COR-L47 (cell line): ENCODE measurements around the gene KCNJ5.
"Not testable (repeated sequence)": the region's sequence is repeated elsewhere in the genome, so short reads cannot be mapped to it uniquely, and the experiment has no call there.

ENCODE experiments used
- DNase-seq: peaks from one replicate; lab custom pipeline; 2025; lab: John Stamatoyannopoulos, UW

The KCNJ5 gene

DNA sequence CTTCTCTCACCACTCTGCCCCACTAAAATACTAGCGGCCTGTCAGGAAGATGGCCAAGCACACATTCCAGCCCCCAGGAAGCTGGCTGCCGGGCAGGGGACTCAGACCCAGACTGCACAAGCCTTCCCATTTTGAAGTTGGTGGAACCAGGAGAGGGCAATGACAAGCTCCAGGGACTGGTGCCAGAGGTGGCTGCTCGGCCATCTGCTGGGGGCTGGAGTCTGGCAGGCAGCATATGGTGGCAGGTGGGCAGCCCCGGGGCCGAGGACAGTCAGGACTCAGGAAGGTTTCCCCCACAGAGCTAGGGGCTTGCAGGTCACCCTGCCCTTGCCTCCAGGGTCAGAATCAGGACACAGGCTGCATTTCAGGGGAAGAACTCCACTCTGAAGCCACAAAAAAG is 22.6 kb downstream of the KCNJ5 start:
- DNase-seq, result no peak

GRCh38 chr11:128914216-128915148 is 23.3 kb downstream of the KCNJ5 start:
- no peak for DNase-seq

DNA sequence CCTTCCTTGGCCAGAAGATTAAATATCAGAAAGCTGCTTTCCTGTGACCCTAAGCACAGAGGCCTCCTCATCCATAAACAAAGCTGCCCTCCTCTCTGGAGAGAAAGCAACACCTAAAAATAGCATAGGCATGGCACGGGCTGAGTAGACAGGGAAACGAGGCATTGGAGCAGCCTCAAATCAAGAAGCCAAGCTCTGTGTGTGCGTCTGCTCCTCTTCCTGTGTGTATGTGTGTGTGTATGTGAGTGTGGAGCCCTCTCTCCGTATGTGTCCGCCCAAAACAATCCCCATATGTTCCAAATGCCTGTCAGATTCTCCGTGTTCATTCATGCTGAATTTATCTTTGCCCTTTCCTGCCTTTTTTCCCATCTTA is 24.0 kb downstream of the KCNJ5 start:
- DNase-seq, result no peak

DNA sequence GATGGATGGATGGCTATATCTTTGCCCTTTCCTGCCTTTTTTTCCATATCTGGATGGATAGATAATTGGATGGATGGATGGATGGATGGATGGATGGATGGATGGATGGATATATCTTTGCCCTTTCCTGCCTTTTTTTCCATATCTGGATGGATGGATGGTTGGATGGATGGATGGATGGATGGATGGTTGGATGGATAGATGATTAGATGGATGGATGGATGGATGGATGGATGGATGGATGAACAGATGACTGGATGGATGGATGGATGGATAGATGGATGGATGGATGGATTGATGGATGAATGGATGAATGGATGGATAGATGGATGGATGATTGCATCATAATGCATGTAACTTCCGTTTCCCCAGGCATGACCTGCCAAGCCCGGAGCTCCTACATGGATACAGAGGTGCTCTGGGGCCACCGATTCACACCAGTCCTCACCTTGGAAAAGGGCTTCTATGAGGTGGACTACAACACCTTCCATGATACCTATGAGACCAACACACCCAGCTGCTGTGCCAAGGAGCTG is 24.9 kb downstream of the KCNJ5 start:
- no peak for DNase-seq

DNA sequence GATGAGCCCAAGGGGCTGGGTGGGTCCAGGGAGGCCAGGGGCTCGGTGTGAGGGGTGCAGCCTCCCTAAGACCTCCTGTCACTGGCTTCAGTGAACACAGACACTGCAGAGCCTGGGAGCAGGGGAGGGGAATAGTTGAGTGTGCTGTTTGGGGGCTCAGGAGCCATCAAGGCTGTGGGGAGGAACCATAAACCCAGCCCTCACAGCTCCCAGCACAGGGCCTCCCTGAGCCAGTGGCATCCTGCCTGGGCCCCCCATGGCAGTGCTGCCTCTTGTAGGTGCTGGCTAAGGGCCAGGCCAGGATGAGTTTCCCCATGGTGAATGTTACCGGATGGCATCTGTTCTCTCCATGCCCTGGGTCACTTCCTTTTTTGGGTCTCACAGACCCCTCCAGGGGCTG is 25.5 kb downstream of the KCNJ5 start:
- no peak for DNase-seq

DNA sequence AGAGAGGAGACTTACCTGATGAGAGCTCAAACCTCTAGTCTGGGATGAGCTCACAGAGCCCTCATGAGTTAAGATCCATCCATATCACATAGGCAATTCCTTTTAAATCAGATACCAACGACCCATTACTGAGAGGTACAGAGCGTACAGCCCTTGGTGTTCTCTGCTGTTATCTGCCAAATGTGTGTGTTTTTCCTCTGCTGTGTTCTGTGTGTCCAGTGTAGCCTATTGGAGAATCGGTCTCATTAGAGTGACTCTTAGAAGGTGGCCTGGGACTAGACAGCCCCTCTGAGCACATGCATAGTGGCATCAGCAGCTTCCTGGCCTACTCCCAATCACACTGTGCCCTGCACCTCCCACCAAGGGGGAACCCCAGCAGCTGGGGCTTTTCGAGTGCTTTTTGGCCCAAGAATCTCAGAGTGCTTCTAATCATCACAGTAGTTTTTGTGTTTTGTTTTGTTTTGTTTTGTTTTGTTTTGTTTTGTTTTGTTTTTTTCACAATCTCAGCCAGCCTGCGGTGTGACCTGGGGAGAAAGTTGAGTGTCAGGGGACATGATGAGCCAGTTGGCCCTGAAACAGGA is 26.1 kb downstream of the KCNJ5 start:
- DNase-seq, result no peak

- DNase-seq, result no peak
These were observed 28.1 kb downstream of the KCNJ5 start for GRCh38 chr11:128919216-128919615.

- not testable (repeated sequence) for DNase-seq
These were observed 28.5 kb downstream of the KCNJ5 start for GRCh38 chr11:128919635-128920034.

DNA sequence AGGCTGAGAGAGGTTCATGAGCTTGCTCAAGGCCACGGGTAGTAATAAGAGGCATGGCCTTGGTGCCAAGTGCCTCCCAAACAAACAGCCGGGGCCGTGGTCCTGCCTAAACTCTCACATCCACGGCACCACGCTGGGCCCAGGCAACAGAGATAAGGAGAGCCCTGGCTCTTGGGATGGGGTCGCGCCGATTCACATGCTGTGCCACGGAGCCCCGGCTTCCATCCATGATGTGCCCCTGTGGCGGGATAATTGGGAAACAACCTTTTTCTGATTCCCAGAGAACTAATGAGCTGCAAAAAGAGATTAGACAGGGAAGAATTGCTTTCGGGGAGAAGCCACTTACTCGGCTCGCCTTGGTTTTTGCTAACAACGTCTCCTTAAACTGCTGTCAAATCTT is 29.5 kb downstream of the KCNJ5 start:
- no peak for DNase-seq

DNA sequence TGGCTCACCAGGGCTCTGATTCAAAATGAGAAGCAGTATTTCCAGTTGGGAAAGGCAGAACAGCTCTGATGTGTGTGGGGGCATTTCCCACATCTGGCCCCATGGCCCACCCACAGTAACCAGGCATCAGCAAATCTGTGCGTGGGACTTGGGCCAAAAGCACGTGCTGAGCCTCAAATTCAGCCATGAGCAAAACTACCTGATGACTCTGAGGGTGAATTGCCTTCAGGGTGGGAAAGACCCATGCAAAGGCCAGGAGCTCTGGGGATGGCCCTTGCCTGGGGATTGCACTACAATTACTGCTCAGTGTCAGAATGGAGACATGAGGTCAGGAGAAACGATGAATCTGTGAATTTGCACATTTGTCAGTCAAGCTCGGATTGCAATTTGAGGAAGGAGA is 30.6 kb downstream of the KCNJ5 start:
- no peak for DNase-seq

DNA sequence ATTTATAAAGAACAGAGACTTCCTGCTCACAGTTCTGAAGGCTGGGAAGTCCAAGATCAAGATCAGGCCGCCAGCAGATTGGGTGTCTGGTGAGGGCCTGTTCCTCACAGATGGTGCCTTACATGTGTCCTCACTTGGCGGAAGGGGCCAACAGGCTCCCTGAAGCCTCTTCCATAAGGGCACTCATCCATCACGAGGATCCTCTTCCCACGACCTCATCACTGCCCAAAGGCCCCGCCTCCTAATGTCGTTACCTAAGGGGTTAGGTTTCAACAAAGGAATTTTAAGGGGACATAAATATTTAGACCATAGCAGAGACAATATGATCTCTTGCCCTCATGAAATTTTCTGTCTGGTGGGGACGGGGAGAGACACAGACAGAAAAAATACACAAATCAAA is 32.9 kb downstream of the KCNJ5 start:
- DNase-seq, result no peak

GRCh38 chr11:128924510-128925249 is 33.5 kb downstream of the KCNJ5 start:
- DNase-seq, result no peak

GRCh38 chr11:128925250-128925600 is 34.1 kb downstream of the KCNJ5 start:
- no peak for DNase-seq

GRCh38 chr11:128926000-128926399 is 34.8 kb downstream of the KCNJ5 start:
- peak; percentile 77 for DNase-seq

- DNase-seq, result peak; percentile 77
These were observed 35.4 kb downstream of the KCNJ5 start for GRCh38 chr11:128926437-128927107.

- DNase-seq, result no peak
These were observed 35.9 kb downstream of the KCNJ5 start for GRCh38 chr11:128927108-128927461.

DNA sequence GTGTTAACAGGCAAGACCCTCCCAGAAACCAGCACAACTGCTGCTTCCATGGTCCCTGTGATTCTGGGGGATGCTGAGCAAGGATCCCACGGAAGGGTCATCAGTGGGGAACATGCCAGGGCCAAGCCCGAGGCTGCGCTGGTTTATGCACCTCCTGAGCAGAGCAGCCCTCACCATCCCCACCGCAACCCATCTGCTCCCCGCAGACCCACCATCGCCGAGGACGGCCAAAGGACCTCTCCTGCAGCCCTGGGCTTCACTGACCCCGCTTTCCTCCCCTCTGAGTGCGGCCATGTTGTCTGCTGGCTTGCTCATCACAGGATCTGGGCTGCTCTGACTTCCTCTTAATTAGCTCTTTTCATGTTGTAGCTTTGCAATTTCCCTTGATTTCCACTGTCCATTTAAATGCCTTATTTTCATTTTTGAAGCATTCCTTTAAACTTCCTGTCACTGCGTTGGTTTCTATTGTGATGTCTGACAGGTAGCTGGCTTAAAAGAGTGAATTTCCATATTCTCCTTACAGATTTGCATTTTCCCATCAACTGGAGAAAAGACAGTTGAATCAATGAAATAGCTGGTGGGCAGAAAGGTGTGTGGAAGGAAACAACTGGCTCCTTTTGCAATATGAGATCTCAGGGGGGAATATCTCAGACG is 36.7 kb downstream of the KCNJ5 start:
- no peak for DNase-seq

DNA sequence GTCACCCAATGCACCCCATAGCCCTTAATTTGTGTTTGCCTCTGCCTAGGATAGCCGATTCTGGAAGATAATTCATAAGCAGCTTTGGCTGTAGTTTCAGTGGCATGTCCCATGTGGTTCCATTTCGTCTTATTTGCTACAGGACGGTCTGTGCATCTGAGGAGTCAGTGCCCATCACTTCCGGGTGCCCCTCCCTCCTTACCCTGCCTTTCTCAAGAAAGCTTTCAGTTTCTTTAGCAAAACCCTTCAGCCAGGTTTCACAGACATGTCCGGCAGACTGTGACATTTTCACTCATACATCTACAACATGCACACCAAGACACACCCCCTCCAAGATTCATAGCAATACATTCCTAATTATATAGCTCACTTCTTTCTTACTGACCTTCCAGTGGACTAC is 37.2 kb downstream of the KCNJ5 start:
- no peak for DNase-seq

DNA sequence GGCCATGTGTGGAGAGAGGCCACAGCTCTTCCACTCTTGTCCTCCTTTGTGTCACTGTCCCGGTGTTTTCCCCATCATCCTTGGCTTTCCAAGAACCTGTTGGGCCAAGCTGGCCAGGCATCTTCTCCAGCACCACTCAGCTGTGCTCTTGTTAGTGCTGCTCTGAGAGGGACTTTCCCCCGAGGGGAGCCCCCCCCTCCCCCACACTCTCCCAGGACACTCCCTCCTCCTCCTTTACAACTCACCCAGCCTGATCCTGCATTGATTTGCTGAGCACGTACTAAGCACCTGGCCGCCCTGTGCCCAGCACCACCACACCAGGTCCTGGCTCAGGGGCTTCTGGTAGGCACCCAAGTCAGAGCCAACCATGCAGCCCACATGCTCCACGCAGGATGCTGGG is 38.3 kb downstream of the KCNJ5 start:
- no peak for DNase-seq

- no peak for DNase-seq
These were observed 38.8 kb downstream of the KCNJ5 start for GRCh38 chr11:128929991-128930390.

DNA sequence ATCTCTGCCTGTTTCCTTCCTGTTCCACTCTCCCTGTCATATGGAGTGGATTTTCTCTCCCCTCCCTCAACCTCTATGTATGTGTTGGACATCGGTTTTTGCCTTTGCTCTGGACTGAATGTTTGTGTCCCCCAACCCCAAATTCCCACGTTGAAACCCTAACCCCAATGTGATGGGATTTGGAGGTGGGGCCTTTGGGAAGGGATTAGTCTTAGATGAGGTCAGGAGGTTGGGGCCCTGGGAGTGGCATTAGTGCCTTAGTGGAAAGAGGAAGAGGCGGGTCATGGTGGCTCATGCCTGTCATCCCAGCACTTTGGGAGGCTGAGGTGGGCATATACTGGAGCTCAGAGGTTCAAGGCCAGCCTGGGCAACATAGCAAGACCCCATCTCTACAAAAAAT is 39.9 kb downstream of the KCNJ5 start:
- no peak for DNase-seq

- no peak for DNase-seq
These were observed 40.5 kb downstream of the KCNJ5 start for GRCh38 chr11:128931668-128932067.
